Measurements from ENCODE around the gene PAXX. TPM values are rescaled to one million over a fixed set of nuclear protein-coding genes. Genes with fewer than 3 reads are reported as not detected.

The PAXX gene, protein sequence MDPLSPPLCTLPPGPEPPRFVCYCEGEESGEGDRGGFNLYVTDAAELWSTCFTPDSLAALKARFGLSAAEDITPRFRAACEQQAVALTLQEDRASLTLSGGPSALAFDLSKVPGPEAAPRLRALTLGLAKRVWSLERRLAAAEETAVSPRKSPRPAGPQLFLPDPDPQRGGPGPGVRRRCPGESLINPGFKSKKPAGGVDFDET
- 8.0 and 9.2 TPM in 2 replicates for total RNA-seq

DNA sequence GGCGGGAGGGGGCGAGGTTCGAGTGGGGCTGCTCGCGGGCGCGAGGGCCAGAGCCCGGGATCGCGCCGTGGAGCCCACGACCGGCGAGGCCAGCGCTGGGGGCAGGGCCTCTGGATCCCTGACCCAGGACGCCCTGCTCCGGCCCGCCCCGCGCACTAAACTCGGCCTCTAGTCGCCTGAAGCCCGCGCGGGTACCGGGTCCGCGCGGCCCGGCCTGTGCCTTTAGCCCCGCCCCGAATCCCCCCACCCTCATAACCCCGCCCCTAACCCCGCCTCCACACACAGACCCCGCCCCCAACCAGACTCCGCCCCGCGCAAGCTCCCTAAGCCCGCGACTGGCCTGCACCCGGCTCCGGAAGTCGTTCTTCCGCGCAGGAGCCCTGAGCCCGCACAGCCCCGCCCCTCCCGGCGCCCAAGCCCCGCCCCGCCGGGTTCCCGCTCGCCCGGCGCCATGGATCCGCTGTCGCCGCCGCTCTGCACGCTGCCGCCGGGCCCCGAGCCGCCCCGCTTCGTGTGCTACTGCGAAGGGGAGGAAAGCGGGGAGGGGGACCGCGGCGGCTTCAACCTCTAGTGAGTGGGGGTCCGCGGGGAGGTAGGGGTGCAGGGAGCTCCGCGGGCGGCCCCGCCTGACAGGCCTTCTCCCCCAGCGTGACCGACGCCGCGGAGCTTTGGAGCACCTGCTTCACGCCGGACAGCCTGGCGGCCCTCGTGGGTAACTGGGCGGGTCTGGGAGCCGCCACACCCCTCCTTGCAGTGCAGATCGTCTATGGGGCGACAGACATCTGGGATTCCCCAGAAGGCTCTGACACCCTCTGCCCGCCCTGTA, at the start of gene PAXX:
Gene PAXX (plus strand): TSS at position 430 of the 826 bp plus-strand sequence. CDS start 22 bp downstream, at position 452.

DNA sequence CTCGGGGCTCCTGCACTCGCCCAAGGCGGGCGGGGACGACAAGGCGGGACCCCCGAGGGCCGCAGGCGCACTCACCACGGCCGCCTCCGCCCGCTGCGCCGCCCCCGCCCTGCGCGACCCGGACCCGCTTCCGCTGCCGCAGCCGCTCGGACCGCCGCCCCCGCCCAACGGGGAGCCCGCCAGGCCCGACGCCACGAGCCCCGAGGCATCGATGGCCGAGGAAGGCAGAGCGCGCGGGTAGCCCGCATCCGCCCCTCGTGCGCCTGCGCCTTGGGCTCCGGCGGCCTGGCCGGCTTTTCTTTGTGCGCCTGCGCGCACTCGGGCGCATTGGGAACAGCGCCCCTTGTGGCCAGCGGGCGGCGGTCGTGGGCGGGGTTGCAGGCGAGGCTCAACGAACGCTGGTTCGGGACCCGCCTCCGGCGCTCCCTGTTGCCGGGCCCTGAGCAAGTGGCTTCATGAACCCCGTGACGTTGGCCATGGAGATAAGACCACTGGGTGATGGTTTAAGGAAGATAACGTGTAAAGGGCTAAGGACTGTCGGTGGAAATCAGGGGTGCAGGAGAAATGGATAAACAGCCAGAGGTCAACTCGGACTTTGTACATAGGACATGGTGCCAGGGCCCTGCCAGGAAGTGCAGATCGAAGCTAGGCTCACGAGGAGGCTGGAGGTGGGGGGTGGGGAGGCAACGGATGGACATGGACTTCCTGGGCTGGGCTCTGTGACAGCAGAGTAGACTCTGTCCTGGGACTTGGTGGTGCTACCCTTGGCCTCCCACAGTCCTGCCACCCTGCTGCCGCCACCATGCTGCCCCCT, 47.5 kb upstream of the PAXX start, which contains the start of the genes C8G and FBXW5:
Gene C8G (plus strand): TSS at position 725 of the 814 bp plus-strand sequence. CDS start 78 bp downstream, at position 803.
Gene FBXW5 (minus strand): TSS at position 220 of the 814 bp plus-strand sequence. CDS start 655 bp downstream, outside the sequence.

DNA sequence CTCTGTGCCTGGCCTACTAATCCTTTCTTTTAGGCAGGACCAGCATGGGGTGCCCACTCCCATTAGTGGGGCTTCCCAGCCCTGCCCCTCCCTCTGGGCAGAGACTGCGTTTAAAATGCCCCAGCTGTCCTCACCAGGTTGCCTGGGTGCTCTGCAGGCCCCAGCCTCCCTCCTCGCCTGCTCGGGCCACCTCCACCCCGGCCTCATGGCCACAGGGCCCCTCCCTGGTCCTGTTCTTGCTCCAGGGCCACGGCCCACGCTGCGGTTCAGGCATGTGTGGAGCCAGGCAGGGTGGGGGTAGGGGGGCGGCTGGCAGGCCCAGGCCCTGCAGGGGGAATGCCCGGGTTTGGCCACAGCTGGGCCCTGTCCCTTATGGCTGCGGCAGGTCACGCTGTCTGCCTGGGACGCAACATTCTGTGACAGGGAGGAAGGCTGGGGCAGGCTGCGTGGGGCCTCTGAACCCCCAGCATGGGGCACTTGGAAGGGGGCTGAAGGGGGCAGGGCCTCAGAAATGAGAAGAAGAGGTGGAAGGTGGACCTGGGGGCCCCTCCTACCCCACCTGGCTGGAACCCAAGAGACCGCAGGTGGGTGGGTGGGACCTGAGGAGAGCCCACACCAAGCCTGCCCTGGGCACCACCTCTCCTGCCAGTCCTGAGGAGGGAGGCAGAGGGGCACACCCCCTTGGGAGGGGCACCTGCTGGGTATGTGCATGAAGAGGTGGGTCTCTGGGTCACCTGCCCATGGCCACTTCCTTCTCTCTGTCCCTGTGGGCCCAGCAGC, 40.5 kb upstream of the PAXX start, which contains the start of gene LCN12:
Gene LCN12 (plus strand): TSS at position 733 of the 780 bp plus-strand sequence. CDS start 55 bp downstream, outside the sequence.

DNA sequence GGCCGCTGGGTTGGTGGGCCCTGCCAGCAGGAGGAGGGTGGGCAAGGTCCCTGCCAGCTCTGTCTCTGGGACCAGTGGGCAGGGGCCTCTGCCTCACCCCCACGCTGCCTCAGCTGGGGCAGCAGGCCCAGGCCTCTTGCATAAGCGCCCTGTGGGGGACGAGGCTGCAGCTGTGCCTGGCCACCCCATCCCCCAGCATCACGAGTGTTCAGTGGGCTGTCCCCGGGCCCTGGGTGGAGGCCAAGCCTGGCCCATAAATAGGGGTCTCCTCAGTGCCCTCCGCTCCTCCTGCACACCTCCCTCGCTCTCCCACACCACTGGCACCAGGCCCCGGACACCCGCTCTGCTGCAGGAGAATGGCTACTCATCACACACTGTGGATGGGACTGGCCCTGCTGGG, 15.0 kb upstream of the PAXX start, which contains the start of gene PTGDS:
Gene PTGDS (plus strand): TSS at position 282 of the 400 bp plus-strand sequence. CDS start 75 bp downstream, at position 357.

DNA sequence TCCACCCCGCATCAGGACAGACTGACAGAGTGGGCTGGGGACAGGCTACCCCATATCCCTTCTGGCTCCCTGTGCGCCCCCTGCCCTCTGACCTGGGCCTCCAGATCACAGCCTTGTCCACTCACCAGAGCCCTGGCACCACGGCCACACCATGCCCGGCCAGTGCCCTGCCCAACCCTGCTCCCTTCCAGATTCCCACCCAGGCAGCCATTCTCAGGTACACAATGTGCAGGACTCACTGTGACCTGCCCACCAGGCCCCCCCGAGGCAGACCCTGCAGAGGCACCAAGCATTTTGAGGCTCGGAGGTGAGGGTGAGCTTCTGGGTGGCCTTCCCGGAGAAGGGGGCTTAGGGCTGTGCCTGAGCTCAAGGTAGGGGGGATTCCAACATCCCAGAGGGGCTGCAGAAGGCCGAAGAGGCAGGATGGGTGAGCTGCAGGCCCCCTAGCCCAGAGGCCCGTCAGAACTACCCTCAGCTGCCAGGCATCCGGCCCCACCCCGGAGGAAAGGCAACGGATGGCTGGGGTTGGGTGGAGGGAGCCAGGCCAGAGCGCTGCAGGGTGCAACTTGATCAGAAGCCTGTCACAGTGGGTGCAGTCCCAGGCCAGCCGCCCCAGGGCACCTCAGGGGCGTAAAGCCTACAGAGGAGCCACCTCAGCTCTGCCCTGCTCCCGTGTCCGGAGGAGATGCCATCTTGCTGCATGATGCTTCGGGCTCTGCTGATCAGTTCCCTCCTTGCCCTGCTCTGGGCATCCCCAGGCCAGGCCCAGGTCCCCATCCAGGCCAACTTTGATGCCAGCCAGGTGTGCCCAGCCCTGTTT, 9.8 kb upstream of the PAXX start, which contains the start of gene LCNL1:
Gene LCNL1 (plus strand): TSS at position 762 of the 820 bp plus-strand sequence. CDS start 594 bp downstream, outside the sequence.

DNA sequence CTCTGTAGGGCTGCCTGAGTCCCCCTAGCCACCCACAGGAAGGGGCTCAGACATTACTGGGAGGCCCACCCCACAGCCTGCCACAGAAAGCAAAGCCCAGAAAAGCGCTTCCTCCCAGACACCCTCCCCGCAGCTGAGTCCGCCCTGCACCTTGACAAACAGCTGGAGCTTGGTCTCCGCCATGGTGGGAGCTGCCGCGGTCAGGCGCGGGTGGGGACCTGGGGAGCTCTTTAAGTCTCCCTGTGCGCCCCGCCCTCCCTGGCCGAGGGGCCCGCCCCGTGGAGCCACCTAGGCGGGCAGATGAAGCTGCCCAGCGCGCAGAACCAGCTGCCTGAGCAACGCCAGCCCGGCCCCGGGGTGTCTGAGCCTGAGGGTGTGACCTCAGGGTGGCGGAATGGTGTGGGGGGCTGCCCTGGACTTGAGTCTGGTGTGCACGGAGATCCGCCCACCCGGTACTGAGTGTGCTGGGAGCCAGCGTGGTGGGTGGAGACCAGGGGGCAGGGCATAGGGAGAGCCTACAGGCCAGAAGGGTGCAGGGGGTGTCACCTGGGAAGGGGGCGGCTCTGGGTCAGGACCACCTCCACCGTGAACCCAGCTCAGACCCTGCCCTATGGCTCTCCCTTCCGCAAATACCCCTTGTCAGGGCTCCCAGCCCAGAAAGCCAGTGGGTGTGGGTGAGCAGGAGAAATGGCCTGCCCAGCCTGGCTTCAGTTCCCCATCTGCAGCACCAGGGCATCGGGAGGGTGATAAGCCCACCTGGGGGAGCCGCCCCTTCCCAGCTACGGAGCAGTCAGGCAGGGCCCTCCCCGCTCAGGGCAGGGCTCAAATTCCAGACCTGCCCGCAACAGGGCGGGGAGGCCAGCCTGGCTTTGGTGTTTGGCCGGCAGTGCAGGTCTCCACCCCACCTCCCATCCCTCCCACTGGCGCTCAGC, 4.4 kb downstream of the PAXX start, which contains the start of gene CLIC3:
Gene CLIC3 (minus strand): TSS at position 208 of the 932 bp plus-strand sequence. CDS start 25 bp downstream, at position 183.

DNA sequence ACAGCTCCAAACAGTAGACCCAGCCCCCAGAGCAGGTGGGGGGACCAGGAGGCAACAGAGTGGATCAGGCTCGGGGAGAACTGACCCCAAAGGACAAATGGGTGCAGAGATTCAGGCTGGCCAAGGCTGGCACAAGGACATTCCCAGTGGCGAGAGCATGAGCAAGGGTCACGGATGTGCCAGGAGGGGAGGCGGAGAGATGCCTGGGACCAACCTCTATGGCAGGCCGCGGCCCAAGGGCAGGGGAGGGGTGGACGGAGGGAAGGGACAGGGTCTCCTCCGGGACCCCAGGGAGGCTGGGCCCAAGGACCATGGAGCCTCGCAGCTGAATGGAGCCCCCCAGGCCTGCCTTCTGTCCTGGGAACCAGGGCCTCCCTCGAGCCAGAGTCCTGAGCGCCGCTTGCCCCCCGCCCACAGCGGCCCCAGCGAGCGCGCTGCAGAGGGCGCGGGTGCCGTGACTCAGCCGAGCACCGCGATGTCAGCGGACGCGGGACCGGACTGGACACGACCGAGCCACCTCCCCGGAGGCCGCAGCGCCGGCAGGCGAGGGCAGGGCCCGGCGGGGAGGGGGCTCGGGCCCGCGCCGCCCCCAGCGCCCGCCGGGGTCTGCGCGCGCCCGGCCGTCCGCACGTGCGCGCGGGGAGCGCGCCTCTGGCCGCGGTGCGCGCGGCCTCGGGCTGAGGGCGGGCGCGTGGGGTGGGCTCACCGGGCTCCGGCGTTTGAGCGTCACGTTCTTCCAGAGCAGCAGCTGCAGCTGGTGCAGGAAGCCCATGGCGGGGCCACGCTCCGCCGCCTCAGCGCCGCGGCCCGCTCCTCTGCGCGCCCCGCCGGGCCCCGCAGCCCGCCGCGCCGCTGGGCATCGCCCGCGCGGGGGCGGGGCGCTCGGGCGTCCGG, 35.4 kb downstream of the PAXX start, which contains the start of gene ABCA2:
Gene ABCA2 (minus strand): TSS at position 869 of the 894 bp plus-strand sequence. CDS start 97 bp downstream, at position 772.

DNA sequence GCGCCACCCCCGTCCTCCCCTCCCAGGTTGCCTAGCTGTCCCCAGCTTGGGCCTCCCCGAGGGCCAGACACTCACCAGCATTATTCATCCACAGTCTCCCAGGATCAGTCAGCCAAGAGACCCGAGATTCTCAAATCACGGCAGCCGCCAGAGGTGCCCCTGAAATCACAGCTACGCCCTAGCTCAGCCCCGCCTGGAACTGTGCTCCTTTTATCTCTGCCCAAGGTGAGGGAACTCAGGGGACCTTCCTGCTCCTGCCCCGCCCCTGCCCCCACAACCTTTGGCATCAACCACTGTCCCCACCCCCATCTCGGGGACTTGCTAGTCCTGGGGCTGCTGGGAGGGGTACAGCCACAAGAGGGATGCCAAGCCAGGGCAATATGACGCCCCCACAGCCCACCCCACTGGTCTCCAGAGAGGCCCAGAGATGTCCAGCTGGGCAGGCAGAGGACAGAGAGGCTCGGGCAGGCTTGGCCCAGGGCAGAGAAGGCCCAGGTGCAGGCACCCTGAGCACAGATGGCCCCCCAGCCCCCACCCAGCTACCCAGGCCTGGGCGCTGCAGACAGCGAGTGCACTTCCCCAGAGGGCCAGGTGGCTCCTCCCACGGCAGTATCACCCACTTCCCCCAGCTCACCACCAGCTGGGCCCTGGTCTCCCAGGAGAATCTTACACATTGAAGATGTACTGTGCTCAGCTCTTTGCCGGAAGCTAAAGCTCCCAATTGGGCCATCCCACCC, 39.9 kb downstream of the PAXX start, which contains the start of gene FUT7:
Gene FUT7 (minus strand): TSS at position 185 of the 737 bp plus-strand sequence. CDS start 97 bp downstream, at position 88.

Other genes with a start within 250 kb of the PAXX start
- not detected in 2 replicates for gene LCN10, start 249.5 kb upstream of the PAXX start, total RNA-seq
- gene LCN6, start 243.9 kb upstream of the PAXX start, total RNA-seq, result not detected in 2 replicates
- not detected in 2 replicates for gene LCN8, start 234.2 kb upstream of the PAXX start, total RNA-seq
- not detected in 2 replicates for gene LCN15, start 227.9 kb upstream of the PAXX start, total RNA-seq
- 41.9 and 66.5 TPM in 2 replicates for gene TMEM141, start 201.1 kb upstream of the PAXX start, total RNA-seq
- gene CCDC183, start 196.1 kb upstream of the PAXX start, total RNA-seq, result 0.52 and 0.98 TPM in 2 replicates
- 49.3 and 52.9 TPM in 2 replicates for gene RABL6, start 184.5 kb upstream of the PAXX start, total RNA-seq
- gene AJM1, start 149.9 kb upstream of the PAXX start, total RNA-seq, result 0.60 and 0.65 TPM in 2 replicates
- gene PHPT1, start 143.0 kb upstream of the PAXX start, total RNA-seq, result 185 and 194 TPM in 2 replicates
- gene MAMDC4, start 140.1 kb upstream of the PAXX start, total RNA-seq, result 0.52 and 0.65 TPM in 2 replicates
- gene EDF1, start 126.1 kb upstream of the PAXX start, total RNA-seq, result 286 and 317 TPM in 2 replicates
- 12.7 and 18.0 TPM in 2 replicates for gene TRAF2, start 105.9 kb upstream of the PAXX start, total RNA-seq
- gene FBXW5, start 47.7 kb upstream of the PAXX start, total RNA-seq, result 140 and 161 TPM in 2 replicates
- 0.54 and 0.77 TPM in 2 replicates for gene C8G, start 47.2 kb upstream of the PAXX start, total RNA-seq
- gene LCN12, start 40.1 kb upstream of the PAXX start, total RNA-seq, result 0.11 TPM in 1 of 2 replicates, not detected in the other
- 0.43 and 2.8 TPM in 2 replicates for gene PTGDS, start 14.9 kb upstream of the PAXX start, total RNA-seq
- gene LCNL1, start 9.4 kb upstream of the PAXX start, total RNA-seq, result under 0.01 TPM in 1 of 2 replicates, not detected in the other
- gene CLIC3, start 4.1 kb downstream of the PAXX start, total RNA-seq, result not detected in 2 replicates
- gene ABCA2, start 35.8 kb downstream of the PAXX start, total RNA-seq, result 4.8 and 6.8 TPM in 2 replicates
- not detected in 2 replicates for gene FUT7, start 39.7 kb downstream of the PAXX start, total RNA-seq
- 4.8 and 8.2 TPM in 2 replicates for gene NPDC1, start 53.8 kb downstream of the PAXX start, total RNA-seq
- not detected in 2 replicates for gene ENTPD2, start 61.6 kb downstream of the PAXX start, total RNA-seq
- 2.0 and 2.5 TPM in 2 replicates for gene SAPCD2, start 78.1 kb downstream of the PAXX start, total RNA-seq
- gene UAP1L1, start 85.1 kb downstream of the PAXX start, total RNA-seq, result 19.7 and 21.1 TPM in 2 replicates
- 54.2 and 55.7 TPM in 2 replicates for gene MAN1B1, start 94.6 kb downstream of the PAXX start, total RNA-seq
- gene DPP7, start 122.3 kb downstream of the PAXX start, total RNA-seq, result 77.3 and 94.1 TPM in 2 replicates
- under 0.01 TPM in 1 of 2 replicates, not detected in the other for gene GRIN1, start 146.7 kb downstream of the PAXX start, total RNA-seq
- not detected in 2 replicates for gene LRRC26, start 177.6 kb downstream of the PAXX start, total RNA-seq
- 0.09 TPM in 1 of 2 replicates, not detected in the other for gene TMEM210, start 179.6 kb downstream of the PAXX start, total RNA-seq
- 19.9 and 20.9 TPM in 2 replicates for gene ANAPC2, start 196.1 kb downstream of the PAXX start, total RNA-seq
- 81.8 and 83.4 TPM in 2 replicates for gene SSNA1, start 196.3 kb downstream of the PAXX start, total RNA-seq
- 2.3 and 3.4 TPM in 2 replicates for gene TPRN, start 208.3 kb downstream of the PAXX start, total RNA-seq
- gene TMEM203, start 213.2 kb downstream of the PAXX start, total RNA-seq, result 21.4 and 23.5 TPM in 2 replicates
- 2.1 and 2.2 TPM in 2 replicates for gene NDOR1, start 213.3 kb downstream of the PAXX start, total RNA-seq
- gene RNF208, start 229.8 kb downstream of the PAXX start, total RNA-seq, result 0.09 and 0.11 TPM in 2 replicates
- 0.22 and 0.26 TPM in 2 replicates for gene CYSRT1, start 232.8 kb downstream of the PAXX start, total RNA-seq
- gene RNF224, start 235.1 kb downstream of the PAXX start, total RNA-seq, result not detected in 2 replicates
- gene SLC34A3, start 238.5 kb downstream of the PAXX start, total RNA-seq, result not detected in 2 replicates
- 76.1 and 80.8 TPM in 2 replicates for gene TUBB4B, start 248.9 kb downstream of the PAXX start, total RNA-seq

Data from dermis lymphatic vessel endothelial cell (primary cell).